ENCODE results near the gene CRABP1. TPM values are rescaled to one million over a fixed set of nuclear protein-coding genes. Genes with fewer than 3 reads are reported as not detected.

The CRABP1 gene
- total RNA-seq (not detected), polyA plus RNA-seq (under 1 TPM in 1 of 3 donors, not detected in 2; 0.05 TPM)
- long read RNA-seq, donor 1: 0 reads
- long read RNA-seq, donor 2: 0 reads

- DNase-seq (no peak), ATAC-seq (no peak)
- H3K27ac ChIP-seq: no peak within 1 kb of the TSS
- intact Hi-C loops (cut with DNase I): no loop called here
- H3K9me3 ChIP-seq: no peaks in the 10 kb centered on the region
- 1 to 2% (median 2%) methylated on average over 55 to 67 of the region's 67 CpGs for WGBS, 3 donors
- peaks cover 8% of the 10 kb centered on the region for H3K4me1 ChIP-seq
- no peak for TF ChIP-seq CTCF (IDR thresholded peaks at IDR 0.05)
- H3K27me3 ChIP-seq (ENCODE audit: insufficient read depth in 3 of 3, low read length in 2 of 3): peaks cover 0 to 76% (median 33%) of the 10 kb centered on the region in 3 donors
- H3K4me3 ChIP-seq: peak within 1 kb of the TSS; percentile 32
- no peaks in the 10 kb centered on the region for H3K36me3 ChIP-seq (ENCODE audit: insufficient read depth in 1 of 2, low read depth in 1 of 2)
These were observed at the start of gene CRABP1 for GRCh38 chr15:78340231-78341056. CRABP1 (plus strand) TSS chr15:78340353; CDS start chr15:78340429, 76 bp downstream.

- peaks cover 2 to 82% of the 10 kb centered on the region in 2 donors for H3K36me3 ChIP-seq (ENCODE audit: insufficient read depth in 1 of 2, low read depth in 1 of 2)
- 47 to 97% (median 73%) methylated on average over 2 of the region's 2 CpGs for WGBS, 3 donors
- DNase-seq (no peak), ATAC-seq (no peak)
- no peaks in the 10 kb centered on the region for H3K9me3 ChIP-seq
- H3K27ac ChIP-seq: no peak overlapping the region
- H3K4me1 ChIP-seq: no peaks in the 10 kb centered on the region
- H3K27me3 ChIP-seq (ENCODE audit: insufficient read depth in 3 of 3, low read length in 2 of 3): no peaks in the 10 kb centered on the region
- no peak overlapping the region for H3K4me3 ChIP-seq
- intact Hi-C loops (cut with DNase I): no loop called here
- no peak for TF ChIP-seq CTCF (IDR thresholded peaks at IDR 0.05)
These were observed 49.1 kb upstream of the CRABP1 start for GRCh38 chr15:78291052-78291451.

- no peak overlapping the region for H3K4me3 ChIP-seq
- no peaks in the 10 kb centered on the region for H3K27me3 ChIP-seq (ENCODE audit: insufficient read depth in 3 of 3, low read length in 2 of 3)
- 96 to 97% (median 97%) methylated on average over 2 of the region's 2 CpGs for WGBS, 3 donors
- ATAC-seq: no peak
- no peak overlapping the region for H3K27ac ChIP-seq
- peaks cover 2 to 76% of the 10 kb centered on the region in 2 donors for H3K36me3 ChIP-seq (ENCODE audit: insufficient read depth in 1 of 2, low read depth in 1 of 2)
- intact Hi-C loops (cut with DNase I): no loop called here
- no peak for TF ChIP-seq CTCF (IDR thresholded peaks at IDR 0.05)
- no peak for DNase-seq
- peaks cover under 1% of the 10 kb centered on the region for H3K4me1 ChIP-seq
- no peaks in the 10 kb centered on the region for H3K9me3 ChIP-seq
These were observed 48.5 kb upstream of the CRABP1 start for GRCh38 chr15:78291698-78292097.

GRCh38 chr15:78292219-78292618 lies 47.9 kb upstream of the CRABP1 start:
- no peak for TF ChIP-seq CTCF (IDR thresholded peaks at IDR 0.05)
- 96 to 98% (median 97%) methylated on average over 1 of the region's 1 CpG for WGBS, 3 donors
- Histone ChIP-seq H3K4me1 (peaks cover 6% of the 10 kb centered on the region), H3K36me3 (ENCODE audit: insufficient read depth in 1 of 2, low read depth in 1 of 2) (peaks cover 2 to 70% of the 10 kb centered on the region in 2 donors), H3K27me3 (ENCODE audit: insufficient read depth in 3 of 3, low read length in 2 of 3) (no peaks in the 10 kb centered on the region), H3K4me3 (no peak overlapping the region), H3K27ac (no peak overlapping the region), H3K9me3 (no peaks in the 10 kb centered on the region)
- intact Hi-C loops (cut with DNase I): no loop called here
- ATAC-seq: no peak
- no peak for DNase-seq

All from psoas muscle (tissue), 8 donors.